Keratinocyte (primary cell): ENCODE results near the gene TNIK.

Source experiments
- CTCF ChIP-seq, 3 experiments: IDR thresholded peaks in 1 of 3; conservative IDR thresholded peaks in 1 of 3; optimal IDR thresholded peaks in 1 of 3; 2 replicates in 2 of 3; 3 replicates in 1 of 3; pipeline versions ENCODE3 to v1.5.1; 2011; ENCODE audit warnings: low read length in 3 of 3, mild to moderate bottlenecking in 3 of 3, moderate library complexity in 2 of 3, control low read depth in 1 of 3, inconsistent platforms in 1 of 3; ENCODE audit not compliant: insufficient read depth in 2 of 3; ENCODE audit errors: extremely low read depth in 1 of 3
- EZH2 ChIP-seq: IDR thresholded peaks from one replicate; pipeline ENCODE4 v1.6.1; 2012; ENCODE audit warnings: inconsistent platforms, mild to moderate bottlenecking, low read length, moderate library complexity

GRCh38 chr3:171314341-171314740 is 145.9 kb downstream of the TNIK start:
- TF ChIP-seq EZH2 (no peak), CTCF (optimal IDR thresholded peaks at IDR 0.05 in 1 of 3, IDR thresholded peaks at IDR 0.05 in 1 of 3, conservative IDR thresholded peaks at IDR 0.05 in 1 of 3; ENCODE audit: extremely low read depth in 1 of 3, insufficient read depth in 2 of 3, low read length in 3 of 3) (no peak)
